Lung (tissue), 12 donors: ENCODE measurements around the gene UBE2F. TPM values are rescaled to one million over a fixed set of nuclear protein-coding genes. Genes with fewer than 3 reads are reported as not detected.

Experiments
- ATAC-seq: fragments of 200-7000 bp; cut with Tn5 transposase; one replicate; pipeline ENCODE4 v1.9.1; 2020; ENCODE audit warnings: moderate number of reproducible peaks; ENCODE audit not compliant: insufficient read depth, low FRiP score
- DNase-seq, 3 donors: peaks; one replicate each; pipeline ENCODE4 v3.0.0-alpha.2; 2013 to 2017
- H3K27ac ChIP-seq, 2 donors: one replicate each; pipeline ENCODE4 v1.5.1; 2013; ENCODE audit warnings: mild to moderate bottlenecking in 2 of 2, moderate library complexity in 2 of 2, control low read depth in 1 of 2, inconsistent platforms in 1 of 2, low read depth in 1 of 2, low read length in 1 of 2
- H3K27me3 ChIP-seq, 3 donors: one replicate each; pipeline ENCODE4 v1.5.1; 2013; ENCODE audit warnings: low read length in 2 of 3; ENCODE audit not compliant: control insufficient read depth in 3 of 3, insufficient read depth in 3 of 3
- H3K36me3 ChIP-seq, 4 donors: one replicate each; pipeline ENCODE4 v1.5.1; 2013; ENCODE audit warnings: low read length in 4 of 4, mild to moderate bottlenecking in 1 of 4, moderate library complexity in 1 of 4; ENCODE audit not compliant: control insufficient read depth in 4 of 4, insufficient read depth in 4 of 4
- H3K4me1 ChIP-seq, 5 donors: one replicate each; pipeline ENCODE4 v1.5.1; 2013; ENCODE audit warnings: low read length in 5 of 5, mild to moderate bottlenecking in 2 of 5, moderate library complexity in 1 of 5; ENCODE audit not compliant: control insufficient read depth in 5 of 5, insufficient read depth in 5 of 5
- H3K4me3 ChIP-seq: one replicate; pipeline ENCODE4 v1.5.1; 2013; ENCODE audit warnings: mild to moderate bottlenecking, control low read depth, moderate library complexity
- H3K9ac ChIP-seq, 2 donors: one replicate each; pipeline ENCODE4 v1.5.1; 2013; ENCODE audit warnings: low read length in 2 of 2, control low read depth in 1 of 2; ENCODE audit not compliant: insufficient read depth in 1 of 2
- H3K9me3 ChIP-seq, 4 donors: one replicate each; pipeline ENCODE4 v1.5.1; 2013; ENCODE audit warnings: low read length in 3 of 4, mild to moderate bottlenecking in 1 of 4, moderate library complexity in 1 of 4; ENCODE audit not compliant: control insufficient read depth in 4 of 4, insufficient read depth in 3 of 4
- CTCF ChIP-seq: IDR thresholded peaks from 2 replicates; pipeline ENCODE4 v1.5.1; 2012; ENCODE audit warnings: mild to moderate bottlenecking; ENCODE audit errors: control extremely low read depth, extremely low read depth
- WGBS, 2 donors: extraction: QIAGEN DNeasy Blood & Tissue Kit; methylation state at CpG; one replicate each; pipeline ENCODE4 v1.1.7; 2013; 5-methylcytosine and 5-hydroxymethylcytosine counted together
- polyA plus RNA-seq, 2 donors: library from polyadenylated mRNA; stranded (reverse); fragments of 200-250 nt; gene quantifications; one replicate each; pipeline ENCODE4 v1.2.1, GENCODE V29; 2013
- total RNA-seq, 2 donors: library from RNA; depleted of rRNA in 1 of 2; stranded (reverse); fragments of >200 nt in 1 of 2; gene quantifications; one replicate each; pipeline ENCODE4 v1.2.1, GENCODE V29; 2014 to 2021
- donor health status: control.
- donor health status: control.
- donor health status: Bipolar disorder and iron deficiency.
- donor health status: healthy.
- donor health status: DM: yes; HTN: yes; CAD: no.

UBE2F gene
- total and polyA plus RNA-seq, 4 donors: 30.3 to 63.3 (median 46.8) TPM

DNA sequence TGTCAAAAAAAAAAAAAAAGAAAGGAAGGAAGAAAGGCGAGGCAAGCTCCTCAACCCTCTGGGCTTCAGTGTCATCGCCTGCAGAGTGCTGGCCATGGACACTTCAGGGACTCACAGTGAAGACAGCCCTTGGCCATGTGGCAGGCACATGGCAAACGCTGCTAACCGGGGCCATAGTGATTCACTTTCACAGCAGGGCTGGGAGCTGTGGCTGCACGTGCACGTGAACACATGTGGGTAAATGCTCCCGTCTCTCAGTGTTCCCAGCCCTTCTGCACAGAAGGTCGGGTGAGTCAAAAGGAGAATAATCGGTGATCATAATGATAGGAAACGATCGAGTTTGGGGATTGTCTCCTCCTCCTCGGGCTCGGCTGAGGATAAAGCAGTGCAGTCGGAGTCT, 46.1 kb upstream of the UBE2F start:
- 87 to 95% methylated on average over 14 of the region's 14 CpGs for WGBS, 2 donors
- no peak overlapping the region for H3K27ac ChIP-seq
- no peaks in the 10 kb centered on the region for H3K36me3 ChIP-seq
- DNase-seq (no peak), ATAC-seq (no peak)
- no peak overlapping the region for H3K9ac ChIP-seq
- no peaks in the 10 kb centered on the region for H3K4me1 ChIP-seq
- no peak for TF ChIP-seq CTCF
- H3K27me3 ChIP-seq: no peaks in the 10 kb centered on the region
- no peaks in the 10 kb centered on the region for H3K9me3 ChIP-seq
- H3K4me3 ChIP-seq: no peak overlapping the region

- Histone ChIP-seq H3K9ac (no peak overlapping the region), H3K9me3 (no peaks in the 10 kb centered on the region), H3K27ac (no peak overlapping the region), H3K4me3 (no peak overlapping the region), H3K4me1 (peaks cover 0 to 2% (median 0%) of the 10 kb centered on the region in 5 donors), H3K27me3 (no peaks in the 10 kb centered on the region), H3K36me3 (no peaks in the 10 kb centered on the region)
- DNase-seq: no peak
- 91 to 93% methylated on average over 10 of the region's 10 CpGs for WGBS, 2 donors
- no peak for ATAC-seq
- TF ChIP-seq CTCF: no peak
These were observed 44.8 kb upstream of the UBE2F start for GRCh38 chr2:237921967-237922492.

DNA sequence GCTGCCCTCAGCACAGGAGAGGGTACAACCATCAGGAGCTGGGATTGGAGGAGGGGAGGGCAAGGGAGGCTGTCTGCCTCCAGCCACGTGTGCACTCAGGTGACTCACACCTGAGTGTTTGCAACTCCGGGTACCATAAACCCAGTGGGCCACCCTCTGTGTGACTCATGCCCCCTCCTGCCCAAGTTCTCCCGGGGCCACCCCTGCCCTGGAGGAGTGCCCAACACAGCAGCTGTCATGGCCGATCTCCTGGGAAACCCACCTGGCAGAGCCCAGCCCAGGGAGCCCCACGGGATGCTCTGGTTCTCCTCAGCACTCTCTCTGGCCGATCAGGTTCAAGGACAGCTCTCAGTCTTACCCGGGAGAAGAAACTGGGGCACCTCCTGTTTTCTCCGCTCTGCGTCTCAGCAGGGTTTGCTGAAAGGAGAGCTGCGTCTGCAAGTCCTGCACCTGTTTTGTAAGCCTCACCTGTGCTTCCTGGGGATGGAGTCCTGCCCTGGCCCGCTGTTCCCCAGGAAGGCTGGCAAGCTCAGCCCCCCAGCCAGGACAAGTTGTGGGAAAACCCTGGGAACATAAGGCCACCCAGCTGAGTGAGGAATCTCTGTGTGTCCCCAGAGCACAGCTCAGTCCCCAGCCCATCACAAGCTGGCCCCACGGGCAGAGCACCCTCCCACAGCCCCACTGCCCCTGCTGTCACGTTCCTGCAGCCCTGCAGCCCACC, 44.0 kb upstream of the UBE2F start:
- Histone ChIP-seq H3K4me1 (peaks cover 0 to 2% (median 0%) of the 10 kb centered on the region in 5 donors), H3K27me3 (no peaks in the 10 kb centered on the region), H3K9ac (no peak overlapping the region), H3K9me3 (no peaks in the 10 kb centered on the region), H3K4me3 (no peak overlapping the region), H3K36me3 (no peaks in the 10 kb centered on the region), H3K27ac (no peak overlapping the region)
- no peak for DNase-seq
- ATAC-seq: no peak
- 65 to 71% methylated on average over 13 of the region's 13 CpGs for WGBS, 2 donors
- no peak for TF ChIP-seq CTCF
